ENCODE measurements around the gene HSD11B2.

Gene HSD11B2

DNA sequence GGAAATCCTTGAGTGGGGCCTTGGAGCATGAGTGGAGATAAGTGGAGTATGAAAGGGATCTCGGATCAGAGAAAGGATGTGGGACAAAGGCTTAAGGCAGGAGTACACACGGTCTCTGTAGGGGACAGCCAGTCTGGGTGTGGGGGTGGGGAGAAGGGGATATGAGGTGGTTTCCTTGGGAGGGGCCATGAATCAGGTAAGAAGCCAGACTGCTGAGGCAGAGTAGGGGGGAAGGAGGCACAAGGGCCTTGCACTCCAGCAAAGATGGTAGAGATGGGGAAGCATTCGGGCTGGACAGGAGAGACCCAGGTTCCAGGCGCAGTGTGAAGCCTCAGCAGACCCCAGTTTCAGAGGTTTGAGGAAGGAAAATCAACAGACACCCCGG is 1.6 kb downstream of the HSD11B2 start:
- Histone ChIP-seq H3K9ac (ENCODE audit: low read length in 5 of 5) (no peak overlapping the region), H3K36me3 (ENCODE audit: control insufficient read depth in 5 of 5, insufficient read depth in 5 of 5, low read length in 5 of 5) (peaks cover 0 to 17% (median 13%) of the 10 kb centered on the region in 5 donors), H3K27me3 (ENCODE audit: control insufficient read depth in 5 of 5, insufficient read depth in 4 of 5, low read length in 5 of 5) (peaks cover 5 to 18% (median 10%) of the 10 kb centered on the region in 5 donors), H3K4me1 (ENCODE audit: control insufficient read depth in 5 of 5, insufficient read depth in 5 of 5, low read length in 5 of 5) (peaks cover 1 to 30% (median 28%) of the 10 kb centered on the region in 5 donors), H3K9me3 (ENCODE audit: control insufficient read depth in 5 of 5, low read length in 5 of 5) (no peaks in the 10 kb centered on the region), H3K4me3 (ENCODE audit: low read depth in 1 of 5, low read length in 5 of 5) (no peak overlapping the region), H3K27ac (ENCODE audit: low read depth, low read length) (no peak overlapping the region)

DNA sequence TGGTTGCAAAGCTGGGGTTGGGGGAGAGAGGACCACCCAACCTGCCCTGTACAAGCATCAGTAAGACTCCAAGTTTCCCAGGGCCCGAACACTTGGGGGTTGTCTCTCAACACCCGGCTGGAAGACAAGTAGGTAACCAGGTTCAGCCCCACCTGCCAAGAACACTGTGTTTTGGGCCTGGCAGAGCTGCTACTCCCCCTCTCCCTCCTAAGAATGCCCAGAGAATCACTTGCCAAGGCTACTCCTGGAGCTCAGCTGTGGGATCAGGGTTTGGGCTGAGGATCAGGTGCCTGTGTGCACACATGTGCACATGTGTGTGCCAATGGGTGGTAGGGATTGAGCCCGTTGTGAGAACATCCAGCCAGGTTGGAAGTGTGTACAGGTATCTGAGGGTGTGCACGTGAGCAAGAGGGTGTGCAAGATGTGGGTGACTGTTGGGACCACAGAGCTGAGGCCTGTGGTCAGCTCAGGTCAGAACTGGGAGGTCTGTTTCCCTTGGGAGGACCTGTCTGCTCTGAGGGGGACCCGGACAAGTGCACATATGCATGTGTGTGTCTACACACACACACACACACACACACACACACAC is 2.3 kb downstream of the HSD11B2 start:
- Histone ChIP-seq H3K27me3 (ENCODE audit: control insufficient read depth in 5 of 5, insufficient read depth in 4 of 5, low read length in 5 of 5) (peaks cover 0 to 13% (median 5%) of the 10 kb centered on the region in 5 donors), H3K4me1 (ENCODE audit: control insufficient read depth in 5 of 5, insufficient read depth in 5 of 5, low read length in 5 of 5) (peaks cover 1 to 24% (median 23%) of the 10 kb centered on the region in 5 donors), H3K9me3 (ENCODE audit: control insufficient read depth in 5 of 5, low read length in 5 of 5) (no peaks in the 10 kb centered on the region), H3K4me3 (ENCODE audit: low read depth in 1 of 5, low read length in 5 of 5) (no peak overlapping the region), H3K36me3 (ENCODE audit: control insufficient read depth in 5 of 5, insufficient read depth in 5 of 5, low read length in 5 of 5) (peaks cover 0 to 24% (median 21%) of the 10 kb centered on the region in 5 donors), H3K9ac (ENCODE audit: low read length in 5 of 5) (no peak overlapping the region), H3K27ac (ENCODE audit: low read depth, low read length) (no peak overlapping the region)

DNA sequence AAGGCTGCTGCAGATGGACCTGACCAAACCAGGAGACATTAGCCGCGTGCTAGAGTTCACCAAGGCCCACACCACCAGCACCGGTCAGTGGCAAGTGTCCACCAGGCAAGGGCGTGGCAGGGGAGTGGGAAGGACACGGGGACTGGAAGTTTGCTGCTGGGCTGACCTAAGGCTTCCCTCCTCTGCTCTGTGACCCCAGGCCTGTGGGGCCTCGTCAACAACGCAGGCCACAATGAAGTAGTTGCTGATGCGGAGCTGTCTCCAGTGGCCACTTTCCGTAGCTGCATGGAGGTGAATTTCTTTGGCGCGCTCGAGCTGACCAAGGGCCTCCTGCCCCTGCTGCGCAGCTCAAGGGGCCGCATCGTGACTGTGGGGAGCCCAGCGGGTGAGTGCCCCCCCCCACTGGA is 4.8 kb downstream of the HSD11B2 start:
- H3K36me3 ChIP-seq (ENCODE audit: control insufficient read depth in 5 of 5, insufficient read depth in 5 of 5, low read length in 5 of 5): peaks cover 0 to 48% (median 41%) of the 10 kb centered on the region in 5 donors
- peaks cover 1 to 15% (median 13%) of the 10 kb centered on the region in 5 donors for H3K4me1 ChIP-seq (ENCODE audit: control insufficient read depth in 5 of 5, insufficient read depth in 5 of 5, low read length in 5 of 5)
- no peak overlapping the region for H3K27ac ChIP-seq (ENCODE audit: low read depth, low read length)
- no peaks in the 10 kb centered on the region for H3K9me3 ChIP-seq (ENCODE audit: control insufficient read depth in 5 of 5, low read length in 5 of 5)
- H3K4me3 ChIP-seq (ENCODE audit: low read depth in 1 of 5, low read length in 5 of 5): no peak overlapping the region
- H3K27me3 ChIP-seq (ENCODE audit: control insufficient read depth in 5 of 5, insufficient read depth in 4 of 5, low read length in 5 of 5): peaks cover 0 to 2% (median 0%) of the 10 kb centered on the region in 5 donors
- no peak overlapping the region for H3K9ac ChIP-seq (ENCODE audit: low read length in 5 of 5)

DNA sequence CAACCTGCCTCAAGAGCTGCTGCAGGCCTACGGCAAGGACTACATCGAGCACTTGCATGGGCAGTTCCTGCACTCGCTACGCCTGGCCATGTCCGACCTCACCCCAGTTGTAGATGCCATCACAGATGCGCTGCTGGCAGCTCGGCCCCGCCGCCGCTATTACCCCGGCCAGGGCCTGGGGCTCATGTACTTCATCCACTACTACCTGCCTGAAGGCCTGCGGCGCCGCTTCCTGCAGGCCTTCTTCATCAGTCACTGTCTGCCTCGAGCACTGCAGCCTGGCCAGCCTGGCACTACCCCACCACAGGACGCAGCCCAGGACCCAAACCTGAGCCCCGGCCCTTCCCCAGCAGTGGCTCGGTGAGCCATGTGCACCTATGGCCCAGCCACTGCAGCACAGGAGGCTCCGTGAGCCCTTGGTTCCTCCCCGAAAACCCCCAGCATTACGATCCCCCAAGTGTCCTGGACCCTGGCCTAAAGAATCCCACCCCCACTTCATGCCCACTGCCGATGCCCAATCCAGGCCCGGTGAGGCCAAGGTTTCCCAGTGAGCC is 5.8 kb downstream of the HSD11B2 start:
- H3K9me3 ChIP-seq (ENCODE audit: control insufficient read depth in 5 of 5, low read length in 5 of 5): no peaks in the 10 kb centered on the region
- no peak overlapping the region for H3K27ac ChIP-seq (ENCODE audit: low read depth, low read length)
- no peak overlapping the region for H3K9ac ChIP-seq (ENCODE audit: low read length in 5 of 5)
- peaks cover 0 to 2% (median 0%) of the 10 kb centered on the region in 5 donors for H3K27me3 ChIP-seq (ENCODE audit: control insufficient read depth in 5 of 5, insufficient read depth in 4 of 5, low read length in 5 of 5)
- no peak overlapping the region for H3K4me3 ChIP-seq (ENCODE audit: low read depth in 1 of 5, low read length in 5 of 5)
- peaks cover 0 to 57% (median 44%) of the 10 kb centered on the region in 5 donors for H3K36me3 ChIP-seq (ENCODE audit: control insufficient read depth in 5 of 5, insufficient read depth in 5 of 5, low read length in 5 of 5)
- peaks cover 1 to 15% (median 9%) of the 10 kb centered on the region in 5 donors for H3K4me1 ChIP-seq (ENCODE audit: control insufficient read depth in 5 of 5, insufficient read depth in 5 of 5, low read length in 5 of 5)

DNA sequence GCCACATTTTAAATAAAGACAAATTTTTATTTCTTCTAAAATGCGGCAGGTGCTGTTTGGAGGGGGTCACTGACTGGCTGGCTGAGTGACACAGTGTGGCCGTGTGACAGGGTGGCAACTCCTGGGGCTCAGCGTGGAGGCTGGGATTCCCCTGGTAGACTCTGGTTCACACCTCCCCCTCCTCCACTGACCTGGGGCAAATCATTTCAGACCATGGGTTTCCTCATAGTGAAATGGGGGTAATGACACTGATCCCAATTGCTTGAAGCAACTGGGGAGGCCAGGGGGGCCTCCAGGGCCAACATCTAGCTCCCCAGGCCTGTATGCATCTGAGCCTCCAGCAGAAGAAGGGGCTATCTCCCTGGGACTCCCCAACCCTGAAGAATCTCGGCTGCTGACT is 6.6 kb downstream of the HSD11B2 start:
- Histone ChIP-seq H3K9ac (ENCODE audit: low read length in 5 of 5) (no peak overlapping the region), H3K4me1 (ENCODE audit: control insufficient read depth in 5 of 5, insufficient read depth in 5 of 5, low read length in 5 of 5) (peaks cover under 1 to 21% (median 8%) of the 10 kb centered on the region in 5 donors), H3K36me3 (ENCODE audit: control insufficient read depth in 5 of 5, insufficient read depth in 5 of 5, low read length in 5 of 5) (peaks cover 0 to 64% (median 48%) of the 10 kb centered on the region in 5 donors), H3K27ac (ENCODE audit: low read depth, low read length) (no peak overlapping the region), H3K9me3 (ENCODE audit: control insufficient read depth in 5 of 5, low read length in 5 of 5) (no peaks in the 10 kb centered on the region), H3K4me3 (ENCODE audit: low read depth in 1 of 5, low read length in 5 of 5) (no peak overlapping the region), H3K27me3 (ENCODE audit: control insufficient read depth in 5 of 5, insufficient read depth in 4 of 5, low read length in 5 of 5) (peaks cover 0 to 2% (median 0%) of the 10 kb centered on the region in 5 donors)

DNA sequence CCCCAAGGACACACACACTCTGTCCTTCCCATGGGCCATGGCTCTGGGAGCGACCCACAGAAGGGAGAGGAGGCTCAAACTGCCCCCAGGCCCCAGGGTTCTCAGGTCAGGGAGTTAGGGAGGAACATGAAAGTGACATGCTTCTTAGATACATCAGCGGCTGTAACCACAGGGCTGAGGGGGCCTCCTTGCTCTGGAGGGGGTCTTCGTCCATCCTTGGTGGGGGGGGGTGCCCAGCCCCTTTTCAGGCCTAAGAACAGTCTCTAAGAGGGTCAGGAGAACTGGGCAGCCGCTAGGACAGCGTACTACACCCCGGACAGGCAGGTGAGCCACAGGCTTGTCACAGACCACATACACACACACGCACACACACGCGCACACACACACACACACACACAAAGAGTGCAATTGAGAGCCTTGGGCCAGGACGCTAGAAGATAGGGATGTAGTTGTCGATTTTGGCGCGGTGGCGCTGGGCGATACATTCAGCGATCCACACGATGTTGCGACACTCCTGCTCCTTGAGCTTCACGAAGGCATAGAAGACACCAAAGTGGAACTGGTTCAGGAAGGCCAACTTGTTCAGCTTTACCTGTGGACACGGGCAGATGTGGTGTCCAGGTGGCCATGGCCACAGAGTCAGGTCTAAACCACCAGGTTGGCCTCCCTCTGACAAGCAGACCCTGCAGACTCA is 7.3 kb downstream of the HSD11B2 start:
- Histone ChIP-seq H3K9ac (ENCODE audit: low read length in 5 of 5) (no peak overlapping the region), H3K9me3 (ENCODE audit: control insufficient read depth in 5 of 5, low read length in 5 of 5) (no peaks in the 10 kb centered on the region), H3K4me3 (ENCODE audit: low read depth in 1 of 5, low read length in 5 of 5) (no peak overlapping the region), H3K36me3 (ENCODE audit: control insufficient read depth in 5 of 5, insufficient read depth in 5 of 5, low read length in 5 of 5) (peaks cover 0 to 71% (median 51%) of the 10 kb centered on the region in 5 donors), H3K27ac (ENCODE audit: low read depth, low read length) (no peak overlapping the region), H3K27me3 (ENCODE audit: control insufficient read depth in 5 of 5, insufficient read depth in 4 of 5, low read length in 5 of 5) (no peaks in the 10 kb centered on the region), H3K4me1 (ENCODE audit: control insufficient read depth in 5 of 5, insufficient read depth in 5 of 5, low read length in 5 of 5) (peaks cover 4 to 28% (median 15%) of the 10 kb centered on the region in 5 donors)

DNA sequence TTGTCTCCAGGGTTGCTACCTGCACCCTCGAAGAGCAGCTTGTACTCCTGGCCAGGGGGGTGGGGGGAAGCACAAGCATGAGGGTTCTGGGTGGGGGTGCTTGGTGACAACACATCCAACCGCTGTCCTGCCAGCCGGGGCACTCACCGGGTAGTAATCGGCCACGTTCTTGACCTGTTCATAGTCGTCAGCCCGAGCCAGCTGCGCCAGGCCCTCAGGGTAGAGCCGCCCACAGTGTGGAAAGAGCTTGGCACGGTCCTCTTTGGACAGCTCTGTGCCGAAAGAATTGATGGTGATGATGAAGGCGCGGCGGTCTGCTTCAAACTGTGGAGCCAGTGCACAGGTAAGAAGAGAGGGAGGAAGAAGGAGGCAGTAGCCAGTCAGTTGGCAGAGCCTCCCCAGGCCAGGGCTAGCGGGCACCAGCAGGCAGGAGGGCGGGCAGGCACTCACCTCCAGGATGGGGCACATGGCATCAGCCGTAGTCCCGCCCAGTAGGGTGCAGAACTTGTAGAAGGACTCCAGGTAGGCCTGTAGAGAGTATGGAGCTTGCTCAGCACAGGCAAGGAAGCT is 8.0 kb downstream of the HSD11B2 start:
- no peak overlapping the region for H3K9ac ChIP-seq (ENCODE audit: low read length in 5 of 5)
- H3K27ac ChIP-seq (ENCODE audit: low read depth, low read length): no peak overlapping the region
- H3K36me3 ChIP-seq (ENCODE audit: control insufficient read depth in 5 of 5, insufficient read depth in 5 of 5, low read length in 5 of 5): peaks cover 0 to 76% (median 54%) of the 10 kb centered on the region in 5 donors
- no peak overlapping the region for H3K4me3 ChIP-seq (ENCODE audit: low read depth in 1 of 5, low read length in 5 of 5)
- H3K9me3 ChIP-seq (ENCODE audit: control insufficient read depth in 5 of 5, low read length in 5 of 5): no peaks in the 10 kb centered on the region
- H3K27me3 ChIP-seq (ENCODE audit: control insufficient read depth in 5 of 5, insufficient read depth in 4 of 5, low read length in 5 of 5): no peaks in the 10 kb centered on the region
- peaks cover 6 to 35% (median 22%) of the 10 kb centered on the region in 5 donors for H3K4me1 ChIP-seq (ENCODE audit: control insufficient read depth in 5 of 5, insufficient read depth in 5 of 5, low read length in 5 of 5)

DNA sequence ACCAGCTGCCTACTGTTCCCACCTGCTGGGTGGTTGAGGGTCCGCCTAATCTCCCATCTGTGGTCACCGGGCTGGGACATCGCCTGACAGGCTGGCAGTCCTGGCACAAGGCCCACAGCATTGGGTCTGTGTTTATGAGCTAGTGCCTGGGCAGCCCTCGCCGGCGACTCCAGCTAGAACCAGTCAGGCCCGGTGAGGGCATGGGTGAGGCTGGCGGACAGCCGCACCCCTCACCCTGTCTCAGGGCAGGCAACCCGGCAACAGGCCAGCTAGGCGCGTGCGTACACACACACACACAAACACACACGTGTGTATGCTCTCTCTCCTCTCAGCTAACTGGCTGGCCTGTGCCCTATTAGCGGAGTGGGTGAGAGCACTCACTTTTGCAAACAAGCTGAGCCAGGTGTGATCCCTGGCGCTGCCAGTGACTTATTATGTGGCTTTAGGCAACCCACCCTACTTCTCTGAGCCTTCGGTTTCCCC is 10.4 kb downstream of the HSD11B2 start:
- H3K27ac ChIP-seq (ENCODE audit: low read depth, low read length): no peak overlapping the region
- H3K27me3 ChIP-seq (ENCODE audit: control insufficient read depth in 5 of 5, insufficient read depth in 4 of 5, low read length in 5 of 5): no peaks in the 10 kb centered on the region
- no peaks in the 10 kb centered on the region for H3K9me3 ChIP-seq (ENCODE audit: control insufficient read depth in 5 of 5, low read length in 5 of 5)
- H3K9ac ChIP-seq (ENCODE audit: low read length in 5 of 5): no peak overlapping the region
- H3K4me1 ChIP-seq (ENCODE audit: control insufficient read depth in 5 of 5, insufficient read depth in 5 of 5, low read length in 5 of 5): peaks cover 13 to 52% (median 42%) of the 10 kb centered on the region in 5 donors
- H3K4me3 ChIP-seq (ENCODE audit: low read depth in 1 of 5, low read length in 5 of 5): no peak overlapping the region
- peaks cover 0 to 89% (median 58%) of the 10 kb centered on the region in 5 donors for H3K36me3 ChIP-seq (ENCODE audit: control insufficient read depth in 5 of 5, insufficient read depth in 5 of 5, low read length in 5 of 5)

DNA sequence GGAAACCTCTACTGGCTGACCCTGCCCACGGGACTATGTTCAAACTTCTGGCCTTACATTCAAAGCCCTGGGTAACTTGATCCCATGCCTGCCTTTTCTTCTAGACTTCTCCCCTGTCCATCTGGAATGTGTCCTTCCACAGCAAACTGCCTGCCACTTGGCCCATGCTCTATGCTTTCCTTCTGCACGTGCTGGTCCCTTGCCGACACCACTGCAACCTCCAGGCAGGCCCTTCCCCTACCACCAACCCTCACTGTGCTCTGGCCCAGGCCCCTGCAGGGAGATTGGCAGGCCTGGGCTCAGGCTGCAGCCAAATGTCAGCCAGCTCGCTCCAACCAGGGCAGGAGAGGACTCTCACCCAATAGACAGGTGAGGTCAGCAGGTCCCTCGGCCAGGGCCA is 11.0 kb downstream of the HSD11B2 start:
- Histone ChIP-seq H3K27ac (ENCODE audit: low read depth, low read length) (no peak overlapping the region), H3K4me1 (ENCODE audit: control insufficient read depth in 5 of 5, insufficient read depth in 5 of 5, low read length in 5 of 5) (peaks cover 17 to 58% (median 48%) of the 10 kb centered on the region in 5 donors), H3K9me3 (ENCODE audit: control insufficient read depth in 5 of 5, low read length in 5 of 5) (no peaks in the 10 kb centered on the region), H3K27me3 (ENCODE audit: control insufficient read depth in 5 of 5, insufficient read depth in 4 of 5, low read length in 5 of 5) (no peaks in the 10 kb centered on the region), H3K9ac (ENCODE audit: low read length in 5 of 5) (no peak overlapping the region), H3K36me3 (ENCODE audit: control insufficient read depth in 5 of 5, insufficient read depth in 5 of 5, low read length in 5 of 5) (peaks cover 0 to 87% (median 53%) of the 10 kb centered on the region in 5 donors), H3K4me3 (ENCODE audit: low read depth in 1 of 5, low read length in 5 of 5) (no peak overlapping the region)

Measured in subcutaneous abdominal adipose tissue (tissue), 5 donors.